ENCODE results near the gene RSRP1.

Gene RSRP1

DNA sequence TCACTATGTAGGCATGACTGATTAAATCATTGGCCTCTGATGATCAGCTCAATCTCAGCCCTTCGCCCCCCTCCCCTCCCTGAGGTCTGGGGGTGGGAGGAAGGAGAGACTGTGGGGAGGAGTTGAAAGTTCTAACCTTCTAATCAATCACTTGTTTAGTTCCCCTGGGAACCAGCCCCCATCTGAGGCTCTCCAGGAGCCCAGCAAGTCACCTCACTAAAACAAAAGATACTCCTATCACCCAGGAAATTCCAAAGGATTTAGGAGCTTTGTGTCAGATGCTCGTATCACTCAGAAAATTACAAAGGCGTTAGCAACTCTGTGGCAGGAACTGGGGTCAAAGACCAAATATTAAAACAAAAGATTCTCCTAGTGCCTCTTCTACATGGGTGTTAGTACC, 36.5 kb downstream of the RSRP1 start:
- H3K27me3 Mint-ChIP-seq: no peaks in the 10 kb centered on the region
- H3K36me3 Mint-ChIP-seq: no peaks in the 10 kb centered on the region
- H3K9me3 Mint-ChIP-seq (ENCODE audit: low read depth): no peaks in the 10 kb centered on the region
- no peak overlapping the region for H3K4me3 Mint-ChIP-seq
- no peak overlapping the region for H3K27ac Mint-ChIP-seq
- H3K4me1 Mint-ChIP-seq (ENCODE audit: low read depth): no peaks in the 10 kb centered on the region

- Mint-ChIP-seq H3K4me1 (ENCODE audit: low read depth) (no peaks in the 10 kb centered on the region), H3K4me3 (no peak overlapping the region), H3K27ac (no peak overlapping the region), H3K36me3 (no peaks in the 10 kb centered on the region), H3K27me3 (no peaks in the 10 kb centered on the region), H3K9me3 (ENCODE audit: low read depth) (no peaks in the 10 kb centered on the region)
These were observed 37.7 kb downstream of the RSRP1 start for GRCh38 chr1:25209516-25209915.

DNA sequence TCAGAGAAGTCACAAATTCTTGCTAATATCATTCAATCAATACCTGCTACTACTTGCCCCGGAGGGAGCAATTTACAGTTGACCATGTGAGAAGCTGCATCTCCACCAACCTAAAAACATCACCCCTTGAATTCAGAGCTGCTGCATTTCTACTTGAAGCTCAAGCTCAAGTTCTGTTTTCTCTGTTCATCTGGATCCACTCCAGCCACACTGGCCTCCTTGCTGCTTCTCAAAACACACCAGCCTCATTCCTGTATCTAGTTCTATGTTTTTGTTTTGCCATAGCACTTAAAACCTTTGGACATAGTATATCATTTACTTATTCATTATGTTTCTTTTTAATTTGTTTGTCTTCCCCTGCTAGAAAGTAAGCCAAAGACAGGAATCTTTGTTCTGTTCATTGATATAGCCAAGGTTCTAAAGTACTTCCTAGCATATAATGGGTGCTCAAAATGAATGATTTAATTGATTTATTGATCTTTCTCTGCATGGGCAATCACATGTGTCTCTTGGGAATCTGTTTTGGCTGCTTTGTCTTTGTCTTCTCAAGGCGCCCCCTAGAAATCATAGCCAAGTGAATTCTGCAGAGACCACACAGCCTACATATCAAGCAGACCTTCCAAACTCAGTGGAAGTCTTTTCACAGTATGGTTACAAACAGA, 38.6 kb downstream of the RSRP1 start:
- Mint-ChIP-seq H3K36me3 (no peaks in the 10 kb centered on the region), H3K4me3 (no peak overlapping the region), H3K4me1 (ENCODE audit: low read depth) (no peaks in the 10 kb centered on the region), H3K27ac (no peak overlapping the region), H3K9me3 (ENCODE audit: low read depth) (no peaks in the 10 kb centered on the region), H3K27me3 (no peaks in the 10 kb centered on the region)

GRCh38 chr1:25208092-25208491, 39.2 kb downstream of the RSRP1 start:
- Mint-ChIP-seq H3K27me3 (no peaks in the 10 kb centered on the region), H3K9me3 (ENCODE audit: low read depth) (no peaks in the 10 kb centered on the region), H3K4me3 (no peak overlapping the region), H3K36me3 (no peaks in the 10 kb centered on the region), H3K4me1 (ENCODE audit: low read depth) (no peaks in the 10 kb centered on the region), H3K27ac (no peak overlapping the region)

DNA sequence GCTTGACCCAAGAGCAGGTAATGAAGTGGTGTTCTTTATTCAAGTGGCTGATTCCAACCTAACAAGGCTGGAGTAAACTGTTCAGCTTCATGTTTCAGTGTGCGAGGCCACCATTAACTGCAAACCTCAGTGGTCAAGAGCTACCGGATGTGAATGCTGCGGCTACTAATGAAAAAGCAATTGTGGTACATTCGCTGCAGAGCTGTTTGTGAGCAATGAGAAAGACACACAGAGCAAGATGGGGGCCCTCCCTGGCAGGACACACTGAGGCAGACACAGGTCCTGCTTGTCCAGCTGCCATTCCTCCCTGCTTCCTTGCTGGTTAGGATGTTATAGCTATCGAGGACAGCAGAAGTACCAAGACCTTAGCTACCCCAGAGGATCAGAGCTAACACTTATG, 41.1 kb downstream of the RSRP1 start:
- Mint-ChIP-seq H3K36me3 (no peaks in the 10 kb centered on the region), H3K4me3 (no peak overlapping the region), H3K4me1 (ENCODE audit: low read depth) (no peaks in the 10 kb centered on the region), H3K27me3 (no peaks in the 10 kb centered on the region), H3K27ac (no peak overlapping the region), H3K9me3 (ENCODE audit: low read depth) (no peaks in the 10 kb centered on the region)

DNA sequence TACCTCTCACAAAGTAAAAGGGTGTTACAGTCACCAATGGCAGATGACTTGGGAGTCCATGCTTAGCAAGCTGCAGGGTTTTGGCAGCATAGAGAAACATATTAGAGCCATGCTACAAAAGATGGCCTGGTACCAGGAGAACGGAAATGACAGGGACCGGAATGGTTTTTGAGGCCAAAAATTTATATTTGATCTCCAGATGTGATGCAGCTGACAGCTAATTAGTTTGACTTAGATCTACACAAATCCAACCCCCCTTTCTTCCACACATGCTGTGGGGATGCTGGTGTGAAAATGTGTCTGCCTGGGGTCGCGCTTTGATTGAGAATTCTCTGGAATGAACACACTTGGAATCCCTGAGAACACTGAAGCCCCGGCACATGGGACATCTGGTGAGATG, 41.5 kb downstream of the RSRP1 start:
- Mint-ChIP-seq H3K36me3 (no peaks in the 10 kb centered on the region), H3K4me1 (ENCODE audit: low read depth) (peaks cover 2% of the 10 kb centered on the region), H3K27ac (no peak overlapping the region), H3K27me3 (no peaks in the 10 kb centered on the region), H3K9me3 (ENCODE audit: low read depth) (no peaks in the 10 kb centered on the region), H3K4me3 (no peak overlapping the region)

DNA sequence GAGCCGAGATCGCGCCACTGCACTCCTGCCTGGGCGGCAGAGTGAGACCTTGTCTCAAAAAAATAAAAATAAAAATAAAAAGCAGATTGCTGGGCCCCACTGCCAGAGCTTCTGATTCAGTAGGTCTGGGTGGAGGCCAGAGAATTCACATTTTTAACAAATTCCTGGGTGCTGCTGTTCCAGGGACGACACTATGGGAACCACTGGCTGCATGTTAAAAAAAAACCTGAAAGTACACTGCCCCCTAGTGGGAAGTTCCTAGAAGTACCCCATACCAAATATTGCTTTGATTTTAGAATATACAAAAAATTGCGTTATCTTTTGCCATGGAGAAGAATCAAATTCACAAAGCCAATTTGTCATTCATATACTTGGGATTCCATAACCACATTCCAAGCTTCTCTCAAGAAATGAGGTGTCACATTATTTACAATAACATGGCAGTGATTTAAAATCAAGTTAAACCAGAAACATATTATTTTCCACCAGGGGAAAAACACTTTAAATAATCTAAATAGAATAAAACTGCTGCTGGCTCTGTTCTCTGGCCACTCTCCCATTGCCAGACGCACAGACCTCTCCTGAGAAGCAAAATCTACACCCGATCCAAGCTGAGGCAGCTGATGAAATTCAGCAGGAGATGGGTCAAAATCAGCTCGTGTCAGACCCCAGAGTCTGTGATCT, 42.3 kb downstream of the RSRP1 start:
- Mint-ChIP-seq H3K27ac (no peak overlapping the region), H3K9me3 (ENCODE audit: low read depth) (no peaks in the 10 kb centered on the region), H3K27me3 (no peaks in the 10 kb centered on the region), H3K4me1 (ENCODE audit: low read depth) (peaks cover 2% of the 10 kb centered on the region), H3K4me3 (no peak overlapping the region), H3K36me3 (no peaks in the 10 kb centered on the region)

- peaks cover 23% of the 10 kb centered on the region for H3K4me1 Mint-ChIP-seq (ENCODE audit: low read depth)
- H3K27ac Mint-ChIP-seq: no peak overlapping the region
- H3K9me3 Mint-ChIP-seq (ENCODE audit: low read depth): no peaks in the 10 kb centered on the region
- H3K4me3 Mint-ChIP-seq: no peak overlapping the region
- no peaks in the 10 kb centered on the region for H3K36me3 Mint-ChIP-seq
- H3K27me3 Mint-ChIP-seq: no peaks in the 10 kb centered on the region
These were observed 46.2 kb downstream of the RSRP1 start for GRCh38 chr1:25201006-25201405.

DNA sequence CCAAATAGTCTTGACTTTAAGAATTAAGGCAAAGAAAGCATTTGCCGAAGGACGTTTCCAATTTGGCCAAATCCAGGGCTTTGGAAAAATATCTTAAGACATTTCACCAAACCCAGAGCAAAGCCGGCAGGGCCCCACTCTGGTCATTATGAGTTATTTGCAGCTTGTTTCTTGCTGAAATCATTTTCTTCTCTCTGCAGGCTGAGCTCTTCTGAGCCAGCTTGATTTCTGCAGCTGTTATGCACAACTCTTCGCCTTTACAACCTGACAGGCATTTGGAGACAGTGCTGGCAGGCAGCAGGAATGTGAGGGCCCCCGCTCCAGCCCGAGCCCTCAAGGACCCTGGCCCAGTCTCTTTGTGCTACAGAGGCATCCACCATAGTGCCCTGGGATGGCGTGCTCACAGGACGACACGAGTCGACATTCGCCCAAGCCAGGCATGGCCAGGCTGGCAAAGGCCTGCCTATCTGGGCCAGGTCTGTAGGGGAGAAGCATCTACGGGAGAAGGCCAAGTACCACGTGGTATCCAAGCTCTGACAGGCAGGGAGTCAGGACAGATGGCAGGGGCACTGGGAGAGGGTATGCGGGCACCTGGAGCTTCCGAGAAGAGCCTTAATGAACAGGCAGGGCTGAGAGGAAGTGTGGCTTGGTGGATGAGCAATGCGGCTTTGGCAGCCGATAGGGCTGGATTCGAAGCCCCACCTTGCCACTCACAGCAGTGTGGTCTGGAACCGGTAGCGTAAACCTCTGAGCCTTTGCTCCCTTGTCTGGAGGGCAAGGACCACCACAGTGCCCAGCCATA, 47.2 kb downstream of the RSRP1 start:
- no peak overlapping the region for H3K4me3 Mint-ChIP-seq
- H3K9me3 Mint-ChIP-seq (ENCODE audit: low read depth): no peaks in the 10 kb centered on the region
- no peaks in the 10 kb centered on the region for H3K27me3 Mint-ChIP-seq
- H3K27ac Mint-ChIP-seq: no peak overlapping the region
- no peaks in the 10 kb centered on the region for H3K36me3 Mint-ChIP-seq
- peaks cover 23% of the 10 kb centered on the region for H3K4me1 Mint-ChIP-seq (ENCODE audit: low read depth)

DNA sequence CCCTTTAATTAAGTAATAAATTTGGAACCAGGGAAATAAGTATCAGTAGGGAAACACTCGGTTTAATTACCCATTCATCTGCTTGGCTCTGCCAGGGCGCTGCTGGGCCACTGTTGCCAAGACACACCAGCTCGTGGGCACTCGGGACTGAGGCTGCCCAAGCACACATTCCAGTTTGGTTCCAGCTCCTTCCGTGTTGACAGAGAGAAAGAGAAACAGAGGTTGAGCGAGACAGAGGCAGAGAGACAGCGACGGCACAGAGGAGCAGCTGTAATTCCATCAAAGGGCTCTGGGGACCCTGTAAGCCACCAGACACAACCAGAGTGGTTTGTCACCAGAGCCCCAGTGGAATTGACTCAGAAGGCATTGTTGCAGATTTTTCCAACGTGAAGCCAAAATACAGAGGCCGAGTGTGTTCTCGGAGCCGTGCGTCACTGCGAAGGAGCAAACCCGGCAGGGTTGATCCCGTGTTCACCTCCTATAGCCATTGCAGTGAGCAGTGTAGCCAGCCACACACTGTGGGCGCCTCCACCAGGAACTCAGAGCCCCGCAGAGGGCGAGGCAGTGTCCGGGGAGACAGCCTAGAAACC, 48.5 kb downstream of the RSRP1 start:
- peak overlapping the region; percentile 12 for H3K4me3 Mint-ChIP-seq
- peaks cover 23% of the 10 kb centered on the region for H3K4me1 Mint-ChIP-seq (ENCODE audit: low read depth)
- no peaks in the 10 kb centered on the region for H3K9me3 Mint-ChIP-seq (ENCODE audit: low read depth)
- peak overlapping the region; percentile 0 for H3K27ac Mint-ChIP-seq
- no peaks in the 10 kb centered on the region for H3K27me3 Mint-ChIP-seq
- no peaks in the 10 kb centered on the region for H3K36me3 Mint-ChIP-seq

- peak overlapping the region; percentile 0 for H3K27ac Mint-ChIP-seq
- H3K27me3 Mint-ChIP-seq: no peaks in the 10 kb centered on the region
- H3K4me3 Mint-ChIP-seq: peak overlapping the region; percentile 25
- H3K9me3 Mint-ChIP-seq (ENCODE audit: low read depth): no peaks in the 10 kb centered on the region
- H3K4me1 Mint-ChIP-seq (ENCODE audit: low read depth): peaks cover 23% of the 10 kb centered on the region
- H3K36me3 Mint-ChIP-seq: no peaks in the 10 kb centered on the region
These were observed 49.1 kb downstream of the RSRP1 start for GRCh38 chr1:25197982-25198662.

GRCh38 chr1:25197235-25197975, 49.8 kb downstream of the RSRP1 start:
- H3K27ac Mint-ChIP-seq: no peak overlapping the region
- no peaks in the 10 kb centered on the region for H3K27me3 Mint-ChIP-seq
- peak overlapping the region; percentile 25 for H3K4me3 Mint-ChIP-seq
- no peaks in the 10 kb centered on the region for H3K9me3 Mint-ChIP-seq (ENCODE audit: low read depth)
- peaks cover 23% of the 10 kb centered on the region for H3K4me1 Mint-ChIP-seq (ENCODE audit: low read depth)
- H3K36me3 Mint-ChIP-seq: no peaks in the 10 kb centered on the region

DNA sequence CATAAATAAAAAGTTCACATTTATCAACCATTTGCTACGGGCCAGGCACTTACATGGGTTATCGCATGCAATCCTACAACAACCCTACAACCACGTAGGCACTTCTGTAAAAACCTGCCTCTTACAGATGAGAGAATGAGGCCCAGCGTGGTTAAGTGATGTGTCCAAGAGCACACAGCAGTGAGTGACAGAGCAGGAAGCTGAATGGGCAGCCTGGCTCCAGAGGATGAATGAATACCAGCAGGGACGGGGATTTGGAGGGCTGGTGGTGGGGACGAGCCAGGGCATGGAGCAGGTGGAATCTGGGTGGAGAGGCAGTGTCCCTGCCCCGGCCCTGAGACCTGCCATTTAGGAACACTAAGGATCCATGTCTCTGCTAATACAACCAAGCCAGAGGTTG, 50.4 kb downstream of the RSRP1 start:
- no peak overlapping the region for H3K27ac Mint-ChIP-seq
- no peaks in the 10 kb centered on the region for H3K9me3 Mint-ChIP-seq (ENCODE audit: low read depth)
- no peak overlapping the region for H3K4me3 Mint-ChIP-seq
- no peaks in the 10 kb centered on the region for H3K27me3 Mint-ChIP-seq
- no peaks in the 10 kb centered on the region for H3K36me3 Mint-ChIP-seq
- peaks cover 23% of the 10 kb centered on the region for H3K4me1 Mint-ChIP-seq (ENCODE audit: low read depth)

DNA sequence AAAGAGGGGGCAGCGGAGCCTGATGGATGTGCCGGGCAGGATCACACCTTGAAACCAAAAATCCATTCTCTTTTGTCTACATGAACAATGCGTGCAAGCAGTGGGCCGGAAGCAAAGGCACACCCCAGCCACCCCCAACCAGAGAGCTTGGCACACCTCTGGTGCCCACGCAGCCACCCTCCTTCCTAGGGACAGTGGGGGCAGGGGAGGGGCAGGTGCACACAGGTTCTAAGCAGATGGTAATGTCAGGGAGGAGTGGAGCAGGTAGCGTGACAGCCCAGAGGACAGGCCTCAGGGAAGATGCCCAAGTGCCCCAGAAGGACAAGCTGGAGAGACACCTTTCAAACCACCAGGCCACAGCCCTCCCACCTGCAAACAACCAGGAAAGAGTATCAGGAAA, 51.4 kb downstream of the RSRP1 start:
- H3K4me3 Mint-ChIP-seq: no peak overlapping the region
- no peaks in the 10 kb centered on the region for H3K9me3 Mint-ChIP-seq (ENCODE audit: low read depth)
- H3K27ac Mint-ChIP-seq: no peak overlapping the region
- H3K27me3 Mint-ChIP-seq: no peaks in the 10 kb centered on the region
- no peaks in the 10 kb centered on the region for H3K36me3 Mint-ChIP-seq
- peaks cover 21% of the 10 kb centered on the region for H3K4me1 Mint-ChIP-seq (ENCODE audit: low read depth)
